BLaER1 treated with 17β-estradiol and CSF1 and Interleukin-3, amounts not matched to agents 10 nM and 100 nM (cell line): Measurements from ENCODE around the gene TPD52L1.

Experiments used
- H3K27ac ChIP-seq, 11 experiments: shearing (Covaris generic); formaldehyde crosslinking; 2 replicates each; pipeline ENCODE4 v1.8.1; 2022
- H3K27me3 ChIP-seq, 11 experiments: shearing (Covaris generic); formaldehyde crosslinking; 2 replicates each; pipeline ENCODE4 v1.8.1; 2022
- H3K36me3 ChIP-seq, 11 experiments: shearing (Covaris generic); formaldehyde crosslinking; 2 replicates each; pipeline ENCODE4 v1.8.1; 2022
- H3K4me1 ChIP-seq, 10 experiments: shearing (Covaris generic); formaldehyde crosslinking; 2 replicates each; pipeline ENCODE4 v1.8.1; 2022
- H3K4me2 ChIP-seq, 11 experiments: shearing (Covaris generic); formaldehyde crosslinking; 2 replicates each; pipeline ENCODE4 v1.8.1; 2022
- H3K4me3 ChIP-seq, 10 experiments: shearing (Covaris generic); formaldehyde crosslinking; 2 replicates each; pipeline ENCODE4 v1.8.1; 2022
- H3K9ac ChIP-seq, 11 experiments: shearing (Covaris generic); formaldehyde crosslinking; 2 replicates each; pipeline ENCODE4 v1.8.1; 2022
- H3K9me3 ChIP-seq, 11 experiments: shearing (Covaris generic); formaldehyde crosslinking; replicated peaks in 1 of 11; 2 replicates each; pipeline ENCODE4 v1.8.1; 2022
- H4K20me1 ChIP-seq, 11 experiments: shearing (Covaris generic); formaldehyde crosslinking; 2 replicates each; pipeline ENCODE4 v1.8.1; 2022
- Cebpa-rat ChIP-seq, 11 experiments: shearing (Covaris generic); IDR thresholded peaks; 2 replicates each; pipeline ENCODE4 v1.8.1; 2022

The TPD52L1 gene

GRCh38 chr6:125303512-125303854, 149.9 kb downstream of the TPD52L1 start:
- no peak overlapping the region for H3K4me3 ChIP-seq
- H3K9me3 ChIP-seq, result peaks cover 0 to 5% (median 0%) of the 10 kb centered on the region in 11 experiments; a peak in 1 of 22 replicates
- no peak overlapping the region for H3K9ac ChIP-seq
- H4K20me1 ChIP-seq, result peaks cover 0 to 8% (median 0%) of the 10 kb centered on the region in 11 experiments; a peak in 3 of 22 replicates
- H3K27me3 ChIP-seq, result no peaks in the 10 kb centered on the region
- H3K27ac ChIP-seq, result no peak overlapping the region
- H3K4me2 ChIP-seq, result peak overlapping the region in 1 of 11 experiments; percentile 2; a peak in 1 of 22 replicates
- peaks cover 17 to 39% (median 21%) of the 10 kb centered on the region in 10 experiments for H3K4me1 ChIP-seq
- peaks cover 8 to 20% (median 18%) of the 10 kb centered on the region in 11 experiments for H3K36me3 ChIP-seq
- no peak for TF ChIP-seq Cebpa-rat (IDR thresholded peaks at IDR 0.05)

GRCh38 chr6:125304970-125305660, 151.5 kb downstream of the TPD52L1 start:
- Histone ChIP-seq H3K9ac (no peak overlapping the region), H3K27ac (no peak overlapping the region), H3K36me3 (peaks cover 0 to 4% (median 2%) of the 10 kb centered on the region in 11 experiments; a peak in 15 of 22 replicates), H3K27me3 (no peaks in the 10 kb centered on the region), H4K20me1 (peaks cover 0 to 3% (median 0%) of the 10 kb centered on the region in 11 experiments; a peak in 2 of 22 replicates), H3K4me1 (peaks cover 6 to 25% (median 9%) of the 10 kb centered on the region in 10 experiments), H3K4me2 (no peak overlapping the region), H3K9me3 (peaks cover 0 to 5% (median 0%) of the 10 kb centered on the region in 11 experiments; a peak in 1 of 22 replicates), H3K4me3 (no peak overlapping the region)
- no peak for TF ChIP-seq Cebpa-rat (IDR thresholded peaks at IDR 0.05)

GRCh38 chr6:125306756-125307149, 153.2 kb downstream of the TPD52L1 start:
- no peaks in the 10 kb centered on the region for H4K20me1 ChIP-seq
- no peak overlapping the region for H3K4me2 ChIP-seq
- H3K27ac ChIP-seq, result no peak overlapping the region
- H3K36me3 ChIP-seq, result no peaks in the 10 kb centered on the region
- H3K27me3 ChIP-seq, result no peaks in the 10 kb centered on the region
- H3K4me3 ChIP-seq, result no peak overlapping the region
- peaks cover 0 to 5% (median 0%) of the 10 kb centered on the region in 11 experiments; a peak in 1 of 22 replicates for H3K9me3 ChIP-seq
- peaks cover 0 to 18% (median 2%) of the 10 kb centered on the region in 10 experiments; a peak in 4 of 20 replicates for H3K4me1 ChIP-seq
- no peak for TF ChIP-seq Cebpa-rat (IDR thresholded peaks at IDR 0.05)
- H3K9ac ChIP-seq, result no peak overlapping the region

GRCh38 chr6:125307150-125307838, 153.7 kb downstream of the TPD52L1 start:
- H3K27ac ChIP-seq, result no peak overlapping the region
- no peak overlapping the region for H3K4me3 ChIP-seq
- TF ChIP-seq Cebpa-rat (IDR thresholded peaks at IDR 0.05), result no peak
- no peaks in the 10 kb centered on the region for H4K20me1 ChIP-seq
- H3K4me2 ChIP-seq, result no peak overlapping the region
- no peak overlapping the region for H3K9ac ChIP-seq
- peaks cover 0 to 5% (median 0%) of the 10 kb centered on the region in 11 experiments; a peak in 1 of 22 replicates for H3K9me3 ChIP-seq
- H3K27me3 ChIP-seq, result no peaks in the 10 kb centered on the region
- H3K36me3 ChIP-seq, result no peaks in the 10 kb centered on the region
- peaks cover 0 to 12% (median 2%) of the 10 kb centered on the region in 10 experiments; a peak in 4 of 20 replicates for H3K4me1 ChIP-seq

- Histone ChIP-seq H3K4me1 (peaks cover 0 to 4% (median 0%) of the 10 kb centered on the region in 10 experiments; a peak in 2 of 20 replicates), H3K36me3 (no peaks in the 10 kb centered on the region), H3K27ac (no peak overlapping the region), H4K20me1 (no peaks in the 10 kb centered on the region), H3K4me2 (no peak overlapping the region), H3K27me3 (no peaks in the 10 kb centered on the region), H3K9ac (no peak overlapping the region), H3K9me3 (peaks cover 0 to 5% (median 0%) of the 10 kb centered on the region in 11 experiments; a peak in 1 of 22 replicates), H3K4me3 (no peak overlapping the region)
- TF ChIP-seq Cebpa-rat (IDR thresholded peaks at IDR 0.05), result no peak
Measured at GRCh38 chr6:125307964-125308615, 154.5 kb downstream of the TPD52L1 start.

GRCh38 chr6:125310994-125311649, 157.5 kb downstream of the TPD52L1 start:
- H3K4me2 ChIP-seq, result no peak overlapping the region
- H3K36me3 ChIP-seq, result no peaks in the 10 kb centered on the region
- no peaks in the 10 kb centered on the region for H3K9me3 ChIP-seq
- no peaks in the 10 kb centered on the region for H4K20me1 ChIP-seq
- H3K27me3 ChIP-seq, result no peaks in the 10 kb centered on the region
- H3K4me3 ChIP-seq, result no peak overlapping the region
- peaks cover 0 to 9% (median 0%) of the 10 kb centered on the region in 10 experiments; a peak in 6 of 20 replicates for H3K4me1 ChIP-seq
- no peak for TF ChIP-seq Cebpa-rat (IDR thresholded peaks at IDR 0.05)
- no peak overlapping the region for H3K9ac ChIP-seq
- H3K27ac ChIP-seq, result no peak overlapping the region

- Histone ChIP-seq H3K27ac (no peak overlapping the region), H3K9me3 (no peaks in the 10 kb centered on the region), H3K27me3 (no peaks in the 10 kb centered on the region), H4K20me1 (no peaks in the 10 kb centered on the region), H3K9ac (no peak overlapping the region), H3K36me3 (no peaks in the 10 kb centered on the region), H3K4me3 (no peak overlapping the region), H3K4me1 (peaks cover 0 to 9% (median 2%) of the 10 kb centered on the region in 10 experiments; a peak in 6 of 20 replicates), H3K4me2 (no peak overlapping the region)
- TF ChIP-seq Cebpa-rat (IDR thresholded peaks at IDR 0.05), result no peak
Measured at GRCh38 chr6:125312478-125312877, 158.9 kb downstream of the TPD52L1 start.

- Histone ChIP-seq H4K20me1 (no peaks in the 10 kb centered on the region), H3K4me3 (no peak overlapping the region), H3K9me3 (no peaks in the 10 kb centered on the region; a peak in 1 of 22 replicates), H3K36me3 (no peaks in the 10 kb centered on the region), H3K4me1 (peaks cover 0 to 9% (median 2%) of the 10 kb centered on the region in 10 experiments; a peak in 6 of 20 replicates), H3K27me3 (no peaks in the 10 kb centered on the region), H3K9ac (no peak overlapping the region), H3K27ac (no peak overlapping the region), H3K4me2 (no peak overlapping the region)
- no peak for TF ChIP-seq Cebpa-rat (IDR thresholded peaks at IDR 0.05)
Measured at GRCh38 chr6:125312950-125313349, 159.4 kb downstream of the TPD52L1 start.
